GM10266 (cell line): ENCODE results near the gene PRM1.
"Not testable (repeated sequence)": the region's sequence is repeated elsewhere in the genome, so short reads cannot be mapped to it uniquely, and the experiment has no call there.

ENCODE experiments used
- DNase-seq: peaks from one replicate; pipeline ENCODE4 v3.0.0; 2012; ENCODE audit errors: extremely low spot score
- CTCF ChIP-seq: IDR thresholded peaks from 2 replicates; pipeline ENCODE4 v1.5.1; 2012; ENCODE audit warnings: mild to moderate bottlenecking, low read depth; ENCODE audit not compliant: control insufficient read depth, insufficient read depth; ENCODE audit errors: missing control alignments

PRM1 gene

GRCh38 chr16:11295672-11296071 is 14.5 kb upstream of the PRM1 start:
- DNase-seq, result no peak
- TF ChIP-seq CTCF, result no peak

- no peak for DNase-seq
- TF ChIP-seq CTCF, result no peak
Measured at GRCh38 chr16:11292076-11292748, 11.1 kb upstream of the PRM1 start.

- DNase-seq, result no peak
- no peak for TF ChIP-seq CTCF
Measured at GRCh38 chr16:11291091-11291703, 10.1 kb upstream of the PRM1 start.

GRCh38 chr16:11290102-11290893 is 9.2 kb upstream of the PRM1 start:
- no peak for TF ChIP-seq CTCF
- no peak for DNase-seq

GRCh38 chr16:11289696-11290095 is 8.6 kb upstream of the PRM1 start:
- not testable (repeated sequence) for DNase-seq

GRCh38 chr16:11289202-11289601 is 8.1 kb upstream of the PRM1 start:
- no peak for TF ChIP-seq CTCF
- DNase-seq, result no peak

GRCh38 chr16:11285842-11286241 is 4.7 kb upstream of the PRM1 start:
- no peak for TF ChIP-seq CTCF
- DNase-seq, result no peak
